NCI-H524 (cell line): ENCODE measurements around the gene MYL7.

ENCODE experiments used
- DNase-seq, 2 experiments: peaks; one replicate each; lab custom pipeline; 2025; lab: John Stamatoyannopoulos, UW

Gene MYL7

DNA sequence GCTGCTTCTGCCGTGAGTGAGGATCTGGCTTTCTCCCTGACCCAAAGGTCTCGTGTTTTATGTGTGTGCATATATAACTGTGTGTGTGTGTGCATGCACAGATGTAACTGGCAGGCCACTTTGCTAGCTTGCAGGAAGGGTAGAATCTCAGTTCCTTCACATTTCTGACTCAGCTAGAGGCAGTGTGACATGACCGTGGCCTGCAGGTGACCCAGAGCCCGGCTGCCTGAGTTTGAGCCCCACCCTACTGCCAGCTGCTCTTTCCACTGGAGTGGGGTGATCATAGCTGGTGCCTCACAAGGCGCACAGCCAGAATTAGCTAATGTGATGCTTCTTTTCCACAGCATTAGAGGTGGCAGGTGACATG lies 9.3 kb upstream of the MYL7 start:
- peak; percentile 49 to 73 for DNase-seq

- DNase-seq, result peak; percentile 37 to 62
These were observed 8.7 kb upstream of the MYL7 start for GRCh38 chr7:44149571-44150465.

GRCh38 chr7:44148961-44149536 lies 7.9 kb upstream of the MYL7 start:
- peak; percentile 44 to 63 for DNase-seq

- no peak for DNase-seq
These were observed 7.0 kb upstream of the MYL7 start for GRCh38 chr7:44148166-44148565.

DNA sequence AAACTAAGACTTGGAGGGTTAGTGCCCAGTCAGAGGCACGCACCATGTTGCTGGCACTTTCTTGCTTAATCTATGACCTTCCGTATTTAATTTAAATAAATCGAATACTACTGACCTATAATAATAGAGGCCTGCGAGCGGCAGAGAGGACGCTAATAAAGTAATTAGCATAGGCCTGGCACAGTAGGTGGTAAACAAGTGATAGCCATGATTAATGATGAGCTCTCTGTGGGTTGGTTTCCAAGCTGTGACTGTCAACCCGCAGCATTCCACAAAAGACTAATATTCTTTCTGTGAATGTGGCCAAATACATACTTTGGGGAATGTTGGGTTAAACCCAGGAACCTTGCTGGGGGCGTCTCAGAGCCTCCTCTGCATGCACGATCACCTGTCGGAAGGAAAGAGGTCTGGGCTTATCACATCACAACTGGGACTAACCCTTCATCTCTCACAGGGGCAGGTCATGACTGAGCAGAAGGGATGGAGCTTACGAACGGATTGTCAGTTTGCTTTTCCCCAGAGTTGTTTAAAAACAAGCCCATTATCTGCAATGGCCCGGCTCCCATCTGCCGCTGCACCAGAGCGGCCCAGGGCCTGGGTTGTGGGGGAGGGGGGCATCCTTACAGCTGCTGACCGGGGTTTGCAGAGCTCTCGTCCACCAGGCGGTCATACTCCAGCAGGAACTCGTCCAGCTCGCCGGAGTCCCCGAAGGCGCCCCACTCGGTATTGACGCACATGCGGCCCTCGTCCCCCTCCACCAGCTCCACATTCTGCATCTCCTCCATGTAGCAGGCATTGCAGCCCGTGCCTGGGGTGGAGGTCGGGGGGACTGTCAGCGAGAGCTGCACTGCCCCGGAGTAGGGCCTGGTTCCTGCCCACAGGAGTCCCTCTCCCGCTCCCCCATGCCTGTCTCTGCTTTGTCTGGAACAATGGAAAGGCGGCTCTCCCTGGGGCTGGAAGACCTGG lies 6.2 kb upstream of the MYL7 start:
- peak; percentile 79 to 93 for DNase-seq

DNA sequence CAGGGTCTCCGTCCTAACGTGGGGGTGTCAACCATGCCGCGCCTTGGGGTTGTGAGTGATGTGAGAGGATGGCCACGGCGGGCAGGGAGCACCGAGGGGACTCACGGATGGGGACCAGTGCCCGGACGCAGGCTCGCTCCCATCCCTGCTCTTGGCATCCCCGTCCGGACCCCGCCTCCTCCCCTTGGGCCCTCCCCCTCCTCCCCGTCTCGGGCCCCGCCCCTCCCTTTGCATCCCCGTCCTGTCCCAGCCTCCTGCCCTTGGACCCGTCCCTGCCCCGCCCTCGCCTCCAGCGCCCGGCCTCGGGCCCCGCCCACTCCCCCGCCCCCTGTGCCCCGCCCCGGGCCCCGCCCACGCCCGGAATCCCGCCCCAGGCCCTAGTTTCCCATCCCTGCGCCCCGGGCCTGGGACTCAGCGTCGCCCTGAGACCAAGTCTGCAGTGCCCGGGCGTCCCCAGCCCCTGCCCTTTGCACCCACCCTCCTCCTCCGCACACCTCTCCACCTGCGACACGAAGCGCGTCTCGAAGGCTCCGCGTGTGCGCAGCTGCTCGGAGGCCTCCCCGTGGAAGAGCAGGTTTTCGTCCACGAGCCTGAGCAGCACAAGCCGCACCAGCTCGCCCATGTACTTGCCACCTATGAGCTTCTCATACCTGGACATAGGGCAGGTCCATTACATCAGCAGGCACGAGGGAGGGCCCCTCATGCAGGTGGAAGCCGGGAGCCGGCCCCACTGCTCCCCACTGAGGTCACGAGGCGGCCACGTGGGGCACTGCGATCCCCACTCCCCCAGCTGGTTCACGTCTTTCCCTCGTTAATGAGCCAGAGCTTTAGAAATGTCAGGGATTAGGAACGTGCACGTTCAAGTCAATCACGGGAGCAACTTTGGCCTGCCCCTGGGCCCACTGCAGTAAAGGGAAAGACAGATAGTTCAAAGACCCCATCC lies 5.1 kb upstream of the MYL7 start:
- peak; percentile 27 to 41 for DNase-seq

- DNase-seq, result no peak
These were observed 4.4 kb upstream of the MYL7 start for GRCh38 chr7:44145479-44145968.

GRCh38 chr7:44144968-44145478 lies 3.9 kb upstream of the MYL7 start:
- DNase-seq, result no peak

DNA sequence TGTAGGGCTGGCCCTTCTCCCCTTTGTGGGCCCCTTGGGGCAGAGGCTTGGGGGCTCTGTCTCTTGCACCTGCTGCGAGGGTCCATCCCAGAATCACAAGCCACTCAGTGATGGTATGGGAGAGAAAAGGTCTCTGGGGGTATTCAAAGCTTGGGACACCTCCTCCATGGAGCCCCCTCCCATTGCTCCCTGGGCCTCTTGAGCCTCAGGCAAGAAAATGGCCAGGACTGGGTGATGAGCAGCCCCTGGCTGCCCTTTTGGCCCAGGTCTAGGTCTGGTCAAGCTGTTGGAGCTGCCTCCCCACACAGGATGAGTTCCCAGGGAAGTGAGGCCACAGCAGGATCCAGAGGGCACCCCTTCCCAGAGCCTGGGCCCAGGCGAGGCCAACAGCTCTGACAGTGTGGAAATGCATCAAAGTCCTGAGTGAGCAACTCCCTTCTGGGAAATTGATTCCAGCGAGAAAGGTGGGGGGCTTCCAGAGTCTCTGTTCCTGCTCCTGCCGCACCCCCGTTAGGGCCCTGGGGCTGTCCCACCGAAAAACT lies 3.4 kb upstream of the MYL7 start:
- no peak for DNase-seq

GRCh38 chr7:44143646-44144250 lies 2.6 kb upstream of the MYL7 start:
- no peak for DNase-seq

GRCh38 chr7:44142028-44142427 lies 896 bp upstream of the MYL7 start:
- DNase-seq, result no peak

DNA sequence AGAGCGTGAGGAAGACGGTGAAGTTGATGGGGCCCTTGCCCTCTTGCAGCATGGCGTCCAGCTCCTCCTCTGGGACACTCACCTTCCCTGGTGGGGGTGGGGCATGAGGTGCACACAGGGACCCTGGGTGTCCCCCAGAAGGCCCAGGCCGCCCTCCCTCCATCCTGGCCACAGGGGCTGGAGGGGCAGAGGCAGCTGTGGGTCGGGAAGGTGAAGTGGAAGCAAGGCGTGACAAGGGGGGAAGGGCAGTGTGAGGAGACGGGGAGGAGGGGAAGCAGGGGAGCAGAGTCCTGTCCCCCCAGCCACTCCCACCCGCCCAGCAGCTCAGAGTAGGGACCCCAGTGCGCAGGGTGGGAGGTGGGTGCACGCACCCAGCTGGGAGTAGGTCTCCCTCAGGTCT lies 791 bp downstream of the MYL7 start:
- no peak for DNase-seq

DNA sequence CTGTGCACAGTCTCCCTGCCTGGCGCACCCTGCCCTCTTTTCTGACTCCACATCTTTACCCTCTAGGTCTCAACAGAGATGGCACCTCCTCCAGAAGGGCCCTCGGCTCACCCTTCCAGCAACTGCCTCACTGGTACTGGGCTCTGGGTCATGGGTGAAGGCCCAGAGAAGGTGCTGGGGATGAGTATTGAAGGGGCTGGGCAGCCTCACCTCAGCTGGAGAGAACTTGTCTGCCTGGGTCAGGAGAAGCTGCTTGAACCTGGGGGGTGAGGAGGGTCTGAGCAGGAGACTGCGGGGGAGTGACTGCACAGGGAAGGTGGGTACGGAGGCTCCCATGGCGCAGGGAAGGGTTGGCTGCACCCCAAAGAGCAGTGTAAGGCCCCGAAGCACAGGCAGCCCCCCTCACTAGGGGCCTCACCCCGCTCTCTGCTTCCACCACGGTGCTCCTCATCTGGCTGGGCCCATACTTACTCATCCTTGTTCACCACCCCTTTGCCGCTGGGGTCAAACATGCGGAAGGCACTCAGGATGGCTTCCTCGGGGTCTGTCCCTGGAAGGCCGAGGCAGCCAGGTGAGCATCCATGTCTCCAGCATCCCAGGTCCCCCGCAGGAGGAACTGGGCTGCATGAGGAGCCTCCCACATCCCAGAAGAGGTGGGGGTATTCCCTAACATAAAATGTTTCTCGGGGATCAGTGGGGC lies 1.7 kb downstream of the MYL7 start:
- DNase-seq, result no peak

- no peak for DNase-seq
These were observed 2.4 kb downstream of the MYL7 start for GRCh38 chr7:44138698-44139097.

DNA sequence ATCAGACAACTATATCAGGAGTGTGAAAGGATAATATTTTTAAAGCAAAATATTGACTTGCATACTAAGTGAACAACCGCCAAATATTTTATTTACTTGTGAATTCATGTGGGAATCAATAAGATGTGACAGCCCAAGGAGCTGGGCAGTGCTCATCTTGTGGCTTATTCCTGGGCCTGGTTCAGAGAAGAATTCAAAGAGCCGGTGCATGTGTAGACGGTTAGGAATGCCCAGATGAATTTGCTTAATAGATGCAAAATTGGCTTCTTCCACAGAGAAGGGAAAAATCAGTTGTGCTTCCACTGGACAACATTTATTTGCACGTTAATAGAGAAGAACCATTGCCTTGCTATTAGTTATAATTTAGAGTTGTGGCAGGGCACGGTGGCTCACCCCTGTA lies 4.4 kb downstream of the MYL7 start:
- DNase-seq, result no peak

- DNase-seq, result no peak
These were observed 6.0 kb downstream of the MYL7 start for GRCh38 chr7:44134943-44135628.

- no peak for DNase-seq
These were observed 7.8 kb downstream of the MYL7 start for GRCh38 chr7:44133295-44133694.

DNA sequence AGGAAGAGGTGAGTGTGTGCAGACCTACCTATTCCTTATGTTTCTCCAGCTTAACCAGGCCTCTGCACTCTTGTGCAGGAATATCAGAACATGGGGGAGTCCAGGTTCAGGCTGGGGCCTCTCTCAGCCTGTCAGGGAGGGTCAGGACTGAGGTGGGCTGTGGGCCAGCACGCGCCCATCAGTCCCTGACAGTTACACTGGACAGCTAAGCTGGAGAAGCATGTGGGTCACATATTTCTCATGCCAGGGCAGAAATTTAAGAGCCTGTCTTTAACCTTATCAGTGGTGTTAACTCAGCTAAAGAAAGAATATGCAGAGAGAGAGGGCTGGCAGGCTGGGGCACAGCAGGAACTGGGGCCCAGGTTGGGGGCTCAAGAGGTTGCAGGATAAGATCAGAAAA lies 9.1 kb downstream of the MYL7 start:
- no peak for DNase-seq
